GM21360 (cell line): ENCODE data around the gene TCN1.

Experiments
- ATAC-seq: cut with Tn5 transposase; IDR thresholded peaks from one replicate; pipeline ENCODE4 v1.9.1; 2021; ENCODE audit warnings: mild to moderate bottlenecking, moderate library complexity; ENCODE audit not compliant: unreplicated experiment

The TCN1 gene

GRCh38 chr11:59810189-59810910 lies 55.9 kb downstream of the TCN1 start, which contains the start of gene MRPL16:
TSS of gene MRPL16 (minus strand) at chr11:59810778. CDS start at chr11:59810658, 120 bp downstream.
- peak; percentile 92 for ATAC-seq

GRCh38 chr11:59807047-59807610 lies 59.2 kb downstream of the TCN1 start:
- ATAC-seq, result no peak

- no peak for ATAC-seq
These were observed 62.2 kb downstream of the TCN1 start for GRCh38 chr11:59804061-59804460.
